Measurements from ENCODE around the gene EXOC3L1. TPM values are rescaled to one million over a fixed set of nuclear protein-coding genes. Genes with fewer than 3 reads are reported as not detected.

Gene EXOC3L1
- polyA plus RNA-seq, 2 of the 4 experiments (the other 2 are of a cell fraction) = 0.06 TPM; not detected in 1

GRCh38 chr16:67164599-67165061 lies 25.3 kb downstream of the EXOC3L1 start, which contains the start of gene HSF4:
HSF4 (plus strand) TSS chr16:67164745; CDS start chr16:67164812, 67 bp downstream.
- DNase-seq (ENCODE audit: low read depth in 1 of 2, low spot score in 1 of 2) (no peak), ATAC-seq (no peak)

GRCh38 chr16:67163999-67164558 lies 25.9 kb downstream of the EXOC3L1 start:
- DNase-seq (ENCODE audit: low read depth in 1 of 2, low spot score in 1 of 2) (no peak), ATAC-seq (no peak), FAIRE-seq (no peak)
- no peak overlapping the region for H3K27ac ChIP-seq
- H3K4me2 ChIP-seq = no peak overlapping the region
- 89% methylated on average over 30 of the region's 34 CpGs for WGBS (ENCODE audit: missing lambda C conversion rate)
- CTCF ChIA-PET = interaction anchor here (2.3 to 20.5 kb wide), 4 partner anchors 4 to 187 kb away, joined by 7 to 314 read pairs (median 174); partner anchors contain the start of genes B3GNT9, FBXL8, HSF4 and NOL3
- no peaks in the 10 kb centered on the region for H3K9me3 ChIP-seq
- H3K4me3 ChIP-seq = no peak overlapping the region
- H3K4me1 ChIP-seq = peaks cover 6% of the 10 kb centered on the region
- no peak for TF ChIP-seq NR3C1 (IDR thresholded peaks at IDR 0.05)
- TF ChIP-seq HOXB13 (CRISPR knock-in tag; IDR thresholded peaks at IDR 0.05; ENCODE audit: low read depth) = no peak
- no peak for TF ChIP-seq CEBPB (IDR thresholded peaks at IDR 0.05)
- no peak for TF ChIP-seq GATA3 (IDR thresholded peaks at IDR 0.05; ENCODE audit: borderline replicate concordance)
- no peak for TF ChIP-seq POLR2AphosphoS2 (conservative IDR thresholded peaks at IDR 0.05; ENCODE audit: low read length)
- no peak for TF ChIP-seq BHLHE40 (IDR thresholded peaks at IDR 0.05; ENCODE audit: low read depth, low read length)
- TF ChIP-seq ZC3H11A (IDR thresholded peaks at IDR 0.05) = no peak
- TF ChIP-seq HOXA7 (CRISPR knock-in tag; IDR thresholded peaks at IDR 0.05) = no peak
- no peak for TF ChIP-seq KDM5A (IDR thresholded peaks at IDR 0.05)
- no peak for TF ChIP-seq MAFK (IDR thresholded peaks at IDR 0.05; ENCODE audit: partially characterized antibody)
- no peak for TF ChIP-seq BCL3 (IDR thresholded peaks at IDR 0.05)
- TF ChIP-seq HEYL (CRISPR knock-in tag; IDR thresholded peaks at IDR 0.05) = no peak
- TF ChIP-seq PHF8 (IDR thresholded peaks at IDR 0.05; ENCODE audit: borderline replicate concordance, low read depth) = no peak
- TF ChIP-seq SMC3 (IDR thresholded peaks at IDR 0.05) = no peak
- POLR2A ChIA-PET = no interaction called here

More at GRCh38 chr16:67164599-67165061, 25.3 kb downstream of the EXOC3L1 start, which contains the start of gene HSF4:
- Histone ChIP-seq H3K4me3 (no peak within 1 kb of the TSS), H3K4me2 (no peak within 1 kb of the TSS), H3K9me3 (no peaks in the 10 kb centered on the region), H3K4me1 (peaks cover 12% of the 10 kb centered on the region), H3K27ac (no peak within 1 kb of the TSS)
- ChIA-PET CTCF (interaction anchor here (20.5 kb wide), 1 partner anchor 9 kb away, joined by 314 read pairs; the partner anchor contains the start of genes B3GNT9, FBXL8 and TRADD), POLR2A (no interaction called here)
- WGBS (ENCODE audit: missing lambda C conversion rate) = 88% methylated on average over 25 of the region's 41 CpGs
- TF ChIP-seq SREBF2 (IDR thresholded peaks at IDR 0.05) (no peak), EHF (CRISPR knock-in tag; IDR thresholded peaks at IDR 0.05) (no peak), CHD2 (IDR thresholded peaks at IDR 0.05; ENCODE audit: low read length, partially characterized antibody) (no peak)
- no peak for FAIRE-seq

- Histone ChIP-seq H3K27ac (no peak overlapping the region), H3K4me3 (no peak overlapping the region), H3K4me1 (peaks cover 10% of the 10 kb centered on the region; the same call in 2 of the 3 replicates), H3K9me3 (no peaks in the 10 kb centered on the region), H3K4me2 (no peak overlapping the region)
- ChIA-PET CTCF (interaction anchor here (1.5 to 20.5 kb wide), 6 partner anchors 5 to 186 kb away, joined by 4 to 314 read pairs (median 20); partner anchors contain the start of genes B3GNT9, FBXL8, HSF4 and NOL3), POLR2A (no interaction called here)
- 97% methylated on average over 99 of the region's 99 CpGs for WGBS (ENCODE audit: missing lambda C conversion rate)
- FAIRE-seq (no peak), ATAC-seq (no peak), DNase-seq (ENCODE audit: low read depth in 1 of 2, low spot score in 1 of 2) (no peak)
- TF ChIP-seq EP300 (IDR thresholded peaks at IDR 0.05) (no peak), JUNB (IDR thresholded peaks at IDR 0.05) (no peak), RARB (CRISPR knock-in tag; IDR thresholded peaks at IDR 0.05) (no peak), POLR2A (IDR thresholded peaks at IDR 0.05; ENCODE audit: low read length) (no peak), BCL3 (IDR thresholded peaks at IDR 0.05) (no peak), RNF2 (IDR thresholded peaks at IDR 0.05; ENCODE audit: borderline replicate concordance, low read depth) (no peak), CHD2 (IDR thresholded peaks at IDR 0.05; ENCODE audit: low read length, partially characterized antibody) (no peak), CHD4 (IDR thresholded peaks at IDR 0.05; ENCODE audit: borderline replicate concordance) (no peak), ZFP36 (IDR thresholded peaks at IDR 0.05; ENCODE audit: borderline replicate concordance, partially characterized antibody) (no peak), FOSL2 (IDR thresholded peaks at IDR 0.05) (no peak), FOSL2 (CRISPR knock-in tag; IDR thresholded peaks at IDR 0.05) (no peak)
Observed at GRCh38 chr16:67163164-67163998, 26.6 kb downstream of the EXOC3L1 start.

Measured in A549 (cell line).